HCT116 (cell line): Measurements from ENCODE around the gene IMPDH1.
A peak's percentile ranks its signal among the peaks of the same experiment; 100 is the strongest.

ENCODE experiments used
- ATF3 ChIP-seq: IDR thresholded peaks from 2 replicates; pipeline ENCODE4 v1.6.1; 2012
- CEBPB ChIP-seq: IDR thresholded peaks from 2 replicates; pipeline ENCODE4 v1.6.1; 2012; ENCODE audit warnings: low read depth
- EZH2 ChIP-seq: fragments of 200-600 bp; sonication (generic); IDR thresholded peaks from 2 replicates; pipeline ENCODE4 v1.6.1; 2017; ENCODE audit warnings: antibody characterized with exemption, mixed run types
- POLR2A ChIP-seq: IDR thresholded peaks from 2 replicates; pipeline ENCODE4 v1.7.0; 2011; ENCODE audit warnings: borderline replicate concordance; ENCODE audit not compliant: insufficient read depth, insufficient read length; ENCODE audit errors: extremely low read depth
- POLR2AphosphoS5 ChIP-seq: IDR thresholded peaks from 2 replicates; pipeline ENCODE4 v1.6.1; 2011; ENCODE audit warnings: mild to moderate bottlenecking, low read depth, low read length, moderate library complexity
- SP1 ChIP-seq: IDR thresholded peaks from 2 replicates; pipeline ENCODE4 v1.6.1; 2012; ENCODE audit warnings: low read depth
- ZBTB33 ChIP-seq: IDR thresholded peaks from 2 replicates; pipeline ENCODE4 v1.6.1; 2011; ENCODE audit warnings: mild to moderate bottlenecking, low read length, moderate library complexity; ENCODE audit not compliant: insufficient replicate concordance; ENCODE audit errors: extremely low read depth
- TF ChIP-seq, protein P1 (sequence below), 3 experiments: fragments of 200-600 bp in 1 of 3; sonication (generic) in 1 of 3; IDR thresholded peaks in 2 of 3; conservative IDR thresholded peaks in 1 of 3; 2 replicates each; pipeline ENCODE4 v1.5.1; 2012 to 2017; ENCODE audit warnings: low read depth in 2 of 3, low read length in 2 of 3, antibody characterized with exemption in 1 of 3, borderline replicate concordance in 1 of 3, control low read depth in 1 of 3, mild to moderate bottlenecking in 1 of 3, mixed read lengths in 1 of 3, mixed run types in 1 of 3, moderate library complexity in 1 of 3; ENCODE audit not compliant: insufficient read depth in 1 of 3

- no peak for TF ChIP-seq POLR2A
- no peak for TF ChIP-seq ZBTB33
- TF ChIP-seq, protein P1, sequence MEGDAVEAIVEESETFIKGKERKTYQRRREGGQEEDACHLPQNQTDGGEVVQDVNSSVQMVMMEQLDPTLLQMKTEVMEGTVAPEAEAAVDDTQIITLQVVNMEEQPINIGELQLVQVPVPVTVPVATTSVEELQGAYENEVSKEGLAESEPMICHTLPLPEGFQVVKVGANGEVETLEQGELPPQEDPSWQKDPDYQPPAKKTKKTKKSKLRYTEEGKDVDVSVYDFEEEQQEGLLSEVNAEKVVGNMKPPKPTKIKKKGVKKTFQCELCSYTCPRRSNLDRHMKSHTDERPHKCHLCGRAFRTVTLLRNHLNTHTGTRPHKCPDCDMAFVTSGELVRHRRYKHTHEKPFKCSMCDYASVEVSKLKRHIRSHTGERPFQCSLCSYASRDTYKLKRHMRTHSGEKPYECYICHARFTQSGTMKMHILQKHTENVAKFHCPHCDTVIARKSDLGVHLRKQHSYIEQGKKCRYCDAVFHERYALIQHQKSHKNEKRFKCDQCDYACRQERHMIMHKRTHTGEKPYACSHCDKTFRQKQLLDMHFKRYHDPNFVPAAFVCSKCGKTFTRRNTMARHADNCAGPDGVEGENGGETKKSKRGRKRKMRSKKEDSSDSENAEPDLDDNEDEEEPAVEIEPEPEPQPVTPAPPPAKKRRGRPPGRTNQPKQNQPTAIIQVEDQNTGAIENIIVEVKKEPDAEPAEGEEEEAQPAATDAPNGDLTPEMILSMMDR (IDR thresholded peaks at IDR 0.05 in 2 of 3, conservative IDR thresholded peaks at IDR 0.05 in 1 of 3; ENCODE audit: borderline replicate concordance in 1 of 3, insufficient read depth in 1 of 3, low read depth in 2 of 3, low read length in 2 of 3), result peak in 2 of 3 experiments; percentile 39; a peak in 4 of 6 replicates
- no peak for TF ChIP-seq ATF3
- TF ChIP-seq SP1, result no peak
- no peak for TF ChIP-seq EZH2
- no peak for TF ChIP-seq POLR2AphosphoS5
- TF ChIP-seq CEBPB, result no peak
These were observed 14.0 kb downstream of the IMPDH1 start for GRCh38 chr7:128395748-128396147.
